ENCODE measurements around the gene DGKZ. TPM values are rescaled to one million over a fixed set of nuclear protein-coding genes. Genes with fewer than 3 reads are reported as not detected.

The DGKZ gene
- total and polyA plus RNA-seq, 10 of the 15 experiments (the other 5 are each of a cell fraction or from before 2014, with no cell fraction given), result 0.50 to 78.4 (median 39.5) TPM

DNA sequence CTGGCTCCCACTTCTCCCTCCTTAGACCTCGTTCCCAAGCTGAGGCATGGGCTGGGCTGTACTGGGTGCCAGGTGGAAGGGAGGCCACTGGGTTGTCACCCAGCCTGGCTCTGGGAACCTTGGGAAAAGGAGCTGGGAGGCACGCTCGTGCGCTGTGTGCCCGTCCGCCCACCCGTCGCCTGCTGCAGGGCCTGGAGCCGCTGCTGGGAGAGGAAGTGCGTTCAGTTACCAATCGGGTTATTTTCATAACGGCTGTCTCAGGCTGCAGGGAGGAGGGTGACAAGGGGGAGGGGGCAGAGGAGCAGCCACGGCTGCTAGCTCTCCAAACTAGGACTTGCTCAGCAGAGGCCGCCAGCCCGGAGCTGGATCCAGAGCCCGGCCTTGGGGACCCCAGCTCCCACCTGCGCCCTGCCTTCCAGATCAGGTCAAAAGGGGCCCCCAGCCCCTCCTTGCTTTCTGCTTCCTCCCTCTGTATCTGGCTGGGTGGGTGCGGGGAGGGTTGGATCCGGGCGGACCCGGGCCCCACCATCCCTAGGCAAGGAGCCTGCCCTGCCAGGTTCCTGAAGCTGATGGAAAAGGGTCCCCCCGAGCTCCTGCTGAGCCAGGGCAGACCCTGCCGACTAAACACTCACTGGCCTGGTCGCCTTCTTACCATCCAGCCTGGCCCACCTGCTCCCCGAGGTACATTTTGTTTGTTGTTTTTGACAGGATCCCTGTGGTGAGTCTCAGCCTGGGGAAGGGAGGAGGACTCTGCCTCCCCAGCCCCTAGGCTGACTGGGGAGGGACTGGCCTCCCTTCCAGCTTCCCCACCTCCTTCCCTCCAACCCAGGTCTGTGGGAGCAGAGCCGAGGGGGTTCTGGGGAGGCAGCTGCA lies 14.3 kb downstream of the DGKZ start (continued):
- TF ChIP-seq, protein P1, sequence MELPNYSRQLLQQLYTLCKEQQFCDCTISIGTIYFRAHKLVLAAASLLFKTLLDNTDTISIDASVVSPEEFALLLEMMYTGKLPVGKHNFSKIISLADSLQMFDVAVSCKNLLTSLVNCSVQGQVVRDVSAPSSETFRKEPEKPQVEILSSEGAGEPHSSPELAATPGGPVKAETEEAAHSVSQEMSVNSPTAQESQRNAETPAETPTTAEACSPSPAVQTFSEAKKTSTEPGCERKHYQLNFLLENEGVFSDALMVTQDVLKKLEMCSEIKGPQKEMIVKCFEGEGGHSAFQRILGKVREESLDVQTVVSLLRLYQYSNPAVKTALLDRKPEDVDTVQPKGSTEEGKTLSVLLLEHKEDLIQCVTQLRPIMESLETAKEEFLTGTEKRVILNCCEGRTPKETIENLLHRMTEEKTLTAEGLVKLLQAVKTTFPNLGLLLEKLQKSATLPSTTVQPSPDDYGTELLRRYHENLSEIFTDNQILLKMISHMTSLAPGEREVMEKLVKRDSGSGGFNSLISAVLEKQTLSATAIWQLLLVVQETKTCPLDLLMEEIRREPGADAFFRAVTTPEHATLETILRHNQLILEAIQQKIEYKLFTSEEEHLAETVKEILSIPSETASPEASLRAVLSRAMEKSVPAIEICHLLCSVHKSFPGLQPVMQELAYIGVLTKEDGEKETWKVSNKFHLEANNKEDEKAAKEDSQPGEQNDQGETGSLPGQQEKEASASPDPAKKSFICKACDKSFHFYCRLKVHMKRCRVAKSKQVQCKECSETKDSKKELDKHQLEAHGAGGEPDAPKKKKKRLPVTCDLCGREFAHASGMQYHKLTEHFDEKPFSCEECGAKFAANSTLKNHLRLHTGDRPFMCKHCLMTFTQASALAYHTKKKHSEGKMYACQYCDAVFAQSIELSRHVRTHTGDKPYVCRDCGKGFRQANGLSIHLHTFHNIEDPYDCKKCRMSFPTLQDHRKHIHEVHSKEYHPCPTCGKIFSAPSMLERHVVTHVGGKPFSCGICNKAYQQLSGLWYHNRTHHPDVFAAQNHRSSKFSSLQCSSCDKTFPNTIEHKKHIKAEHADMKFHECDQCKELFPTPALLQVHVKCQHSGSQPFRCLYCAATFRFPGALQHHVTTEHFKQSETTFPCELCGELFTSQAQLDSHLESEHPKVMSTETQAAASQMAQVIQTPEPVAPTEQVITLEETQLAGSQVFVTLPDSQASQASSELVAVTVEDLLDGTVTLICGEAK (IDR thresholded peaks at IDR 0.05; ENCODE audit: borderline replicate concordance), result no peak
- TF ChIP-seq SIN3A (IDR thresholded peaks at IDR 0.05; ENCODE audit: low read depth, low read length) (peak; percentile 32; the same call in 1 of the 2 replicates), SMC3 (IDR thresholded peaks at IDR 0.05; ENCODE audit: borderline replicate concordance, low read length) (no peak), SPI1 (IDR thresholded peaks at IDR 0.05; ENCODE audit: borderline replicate concordance, insufficient read depth, low read depth, low read length) (peak; percentile 94), RBBP5 (conservative IDR thresholded peaks at IDR 0.05) (no peak), ZBTB33 (IDR thresholded peaks at IDR 0.05) (no peak), CBFB (IDR thresholded peaks at IDR 0.05; ENCODE audit: low read depth) (no peak), RB1 (IDR thresholded peaks at IDR 0.05; ENCODE audit: borderline replicate concordance) (no peak), RCOR1 (conservative IDR thresholded peaks at IDR 0.05; ENCODE audit: low read depth, low read length) (peak; percentile 69; the same call in 1 of the 2 replicates), PAX5 (IDR thresholded peaks at IDR 0.05; ENCODE audit: borderline replicate concordance, low read depth, low read length) (0 out of 2 replicates have a peak, but pooled peaks have one; percentile 36), ZSCAN29 (IDR thresholded peaks at IDR 0.05) (no peak), MXI1 (IDR thresholded peaks at IDR 0.05; ENCODE audit: low read depth, low read length) (no peak; the same call in 1 of the 2 replicates), YY1 (IDR thresholded peaks at IDR 0.05; ENCODE audit: low read depth, low read length) (peak; percentile 29; the same call in 1 of the 2 replicates)
- TF ChIP-seq, protein P2, sequence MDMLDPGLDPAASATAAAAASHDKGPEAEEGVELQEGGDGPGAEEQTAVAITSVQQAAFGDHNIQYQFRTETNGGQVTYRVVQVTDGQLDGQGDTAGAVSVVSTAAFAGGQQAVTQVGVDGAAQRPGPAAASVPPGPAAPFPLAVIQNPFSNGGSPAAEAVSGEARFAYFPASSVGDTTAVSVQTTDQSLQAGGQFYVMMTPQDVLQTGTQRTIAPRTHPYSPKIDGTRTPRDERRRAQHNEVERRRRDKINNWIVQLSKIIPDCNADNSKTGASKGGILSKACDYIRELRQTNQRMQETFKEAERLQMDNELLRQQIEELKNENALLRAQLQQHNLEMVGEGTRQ (IDR thresholded peaks at IDR 0.05; ENCODE audit: borderline replicate concordance, low read depth, low read length), result no peak
- TF ChIP-seq, protein P3, sequence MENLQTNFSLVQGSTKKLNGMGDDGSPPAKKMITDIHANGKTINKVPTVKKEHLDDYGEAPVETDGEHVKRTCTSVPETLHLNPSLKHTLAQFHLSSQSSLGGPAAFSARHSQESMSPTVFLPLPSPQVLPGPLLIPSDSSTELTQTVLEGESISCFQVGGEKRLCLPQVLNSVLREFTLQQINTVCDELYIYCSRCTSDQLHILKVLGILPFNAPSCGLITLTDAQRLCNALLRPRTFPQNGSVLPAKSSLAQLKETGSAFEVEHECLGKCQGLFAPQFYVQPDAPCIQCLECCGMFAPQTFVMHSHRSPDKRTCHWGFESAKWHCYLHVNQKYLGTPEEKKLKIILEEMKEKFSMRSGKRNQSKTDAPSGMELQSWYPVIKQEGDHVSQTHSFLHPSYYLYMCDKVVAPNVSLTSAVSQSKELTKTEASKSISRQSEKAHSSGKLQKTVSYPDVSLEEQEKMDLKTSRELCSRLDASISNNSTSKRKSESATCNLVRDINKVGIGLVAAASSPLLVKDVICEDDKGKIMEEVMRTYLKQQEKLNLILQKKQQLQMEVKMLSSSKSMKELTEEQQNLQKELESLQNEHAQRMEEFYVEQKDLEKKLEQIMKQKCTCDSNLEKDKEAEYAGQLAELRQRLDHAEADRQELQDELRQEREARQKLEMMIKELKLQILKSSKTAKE (IDR thresholded peaks at IDR 0.05; ENCODE audit: low read depth, poor library complexity, severe bottlenecking), result no peak
- TF ChIP-seq, protein P4, sequence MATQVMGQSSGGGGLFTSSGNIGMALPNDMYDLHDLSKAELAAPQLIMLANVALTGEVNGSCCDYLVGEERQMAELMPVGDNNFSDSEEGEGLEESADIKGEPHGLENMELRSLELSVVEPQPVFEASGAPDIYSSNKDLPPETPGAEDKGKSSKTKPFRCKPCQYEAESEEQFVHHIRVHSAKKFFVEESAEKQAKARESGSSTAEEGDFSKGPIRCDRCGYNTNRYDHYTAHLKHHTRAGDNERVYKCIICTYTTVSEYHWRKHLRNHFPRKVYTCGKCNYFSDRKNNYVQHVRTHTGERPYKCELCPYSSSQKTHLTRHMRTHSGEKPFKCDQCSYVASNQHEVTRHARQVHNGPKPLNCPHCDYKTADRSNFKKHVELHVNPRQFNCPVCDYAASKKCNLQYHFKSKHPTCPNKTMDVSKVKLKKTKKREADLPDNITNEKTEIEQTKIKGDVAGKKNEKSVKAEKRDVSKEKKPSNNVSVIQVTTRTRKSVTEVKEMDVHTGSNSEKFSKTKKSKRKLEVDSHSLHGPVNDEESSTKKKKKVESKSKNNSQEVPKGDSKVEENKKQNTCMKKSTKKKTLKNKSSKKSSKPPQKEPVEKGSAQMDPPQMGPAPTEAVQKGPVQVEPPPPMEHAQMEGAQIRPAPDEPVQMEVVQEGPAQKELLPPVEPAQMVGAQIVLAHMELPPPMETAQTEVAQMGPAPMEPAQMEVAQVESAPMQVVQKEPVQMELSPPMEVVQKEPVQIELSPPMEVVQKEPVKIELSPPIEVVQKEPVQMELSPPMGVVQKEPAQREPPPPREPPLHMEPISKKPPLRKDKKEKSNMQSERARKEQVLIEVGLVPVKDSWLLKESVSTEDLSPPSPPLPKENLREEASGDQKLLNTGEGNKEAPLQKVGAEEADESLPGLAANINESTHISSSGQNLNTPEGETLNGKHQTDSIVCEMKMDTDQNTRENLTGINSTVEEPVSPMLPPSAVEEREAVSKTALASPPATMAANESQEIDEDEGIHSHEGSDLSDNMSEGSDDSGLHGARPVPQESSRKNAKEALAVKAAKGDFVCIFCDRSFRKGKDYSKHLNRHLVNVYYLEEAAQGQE (IDR thresholded peaks at IDR 0.05; ENCODE audit: low read depth, low read length), result no peak

All from GM12878 (cell line).